Fibroblast of skin of right biceps (primary cell): Measurements from ENCODE around the gene TEX48.

ENCODE experiments used
- DNase-seq: peaks from one replicate; pipeline ENCODE4 v3.0.0-alpha.2; 2013

TEX48 gene

DNA sequence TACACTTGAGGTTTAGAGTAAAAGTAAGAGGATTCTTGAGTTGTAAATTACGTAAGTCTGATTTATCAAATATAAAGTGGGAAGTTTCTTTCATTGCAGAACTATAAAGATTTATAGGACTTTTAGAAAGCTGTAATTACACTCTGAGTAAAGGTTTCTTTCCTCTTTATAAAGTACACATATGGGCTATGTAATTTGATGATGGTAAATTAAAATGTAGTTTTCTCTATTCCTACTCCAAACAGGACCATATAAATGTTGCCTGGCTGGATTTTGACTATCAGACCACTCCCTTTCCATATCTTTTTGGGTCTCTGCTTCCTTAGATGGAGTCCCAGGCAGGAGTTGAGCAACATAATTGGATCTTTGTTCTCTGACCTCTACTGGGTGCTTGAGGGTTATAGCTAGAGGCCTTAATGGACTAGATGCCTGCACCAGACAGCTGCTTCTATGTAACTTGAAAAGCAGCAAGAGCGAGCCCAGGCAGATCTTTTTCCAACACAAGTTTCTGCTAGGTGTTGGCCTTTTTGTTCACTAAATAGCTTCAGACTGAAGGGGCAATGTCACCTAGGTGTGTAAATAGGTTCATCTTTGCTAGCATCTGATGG, 11.4 kb upstream of the TEX48 start:
- DNase-seq, result no peak

GRCh38 chr9:114691956-114692295, 9.9 kb upstream of the TEX48 start:
- no peak for DNase-seq

- DNase-seq, result peak; percentile 97
Observed at GRCh38 chr9:114691046-114691955, 9.3 kb upstream of the TEX48 start.

- DNase-seq, result no peak
Observed at GRCh38 chr9:114690308-114690707, 8.3 kb upstream of the TEX48 start.

GRCh38 chr9:114689813-114690212, 7.8 kb upstream of the TEX48 start:
- no peak for DNase-seq

DNA sequence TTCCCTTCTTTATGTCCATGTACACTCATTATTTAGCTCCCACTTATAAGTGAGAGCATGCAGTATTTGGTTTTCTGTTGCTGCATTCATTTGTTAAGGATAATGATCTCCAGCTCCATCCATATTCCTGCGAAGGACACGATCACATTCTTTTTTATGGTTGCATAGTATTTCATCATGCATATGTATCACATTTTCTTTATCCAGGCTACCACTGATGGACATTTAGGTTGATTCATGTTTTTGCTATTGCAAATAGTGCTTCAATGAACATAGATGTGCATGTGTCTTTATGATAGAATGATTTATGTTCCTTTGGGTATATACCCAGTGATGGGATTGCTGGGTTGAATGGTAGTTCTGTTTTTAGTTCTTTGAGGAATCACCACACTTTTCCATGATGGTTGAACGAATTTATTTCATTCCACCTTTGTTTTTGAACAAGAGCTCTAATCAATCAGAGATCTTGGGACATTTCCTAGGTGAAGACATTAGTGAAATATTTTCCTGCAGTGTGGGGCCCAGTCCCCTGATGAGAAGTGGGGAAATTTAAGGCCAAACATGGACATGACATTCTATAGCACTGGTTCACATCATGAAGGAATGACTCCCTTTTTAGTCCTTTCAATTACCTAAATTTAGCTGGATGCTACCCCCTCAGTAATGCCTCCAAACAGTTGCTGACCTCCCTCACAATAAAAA, 7.1 kb upstream of the TEX48 start:
- peak; percentile 65 for DNase-seq

- DNase-seq, result no peak
Observed at GRCh38 chr9:114688379-114688778, 6.4 kb upstream of the TEX48 start.

DNA sequence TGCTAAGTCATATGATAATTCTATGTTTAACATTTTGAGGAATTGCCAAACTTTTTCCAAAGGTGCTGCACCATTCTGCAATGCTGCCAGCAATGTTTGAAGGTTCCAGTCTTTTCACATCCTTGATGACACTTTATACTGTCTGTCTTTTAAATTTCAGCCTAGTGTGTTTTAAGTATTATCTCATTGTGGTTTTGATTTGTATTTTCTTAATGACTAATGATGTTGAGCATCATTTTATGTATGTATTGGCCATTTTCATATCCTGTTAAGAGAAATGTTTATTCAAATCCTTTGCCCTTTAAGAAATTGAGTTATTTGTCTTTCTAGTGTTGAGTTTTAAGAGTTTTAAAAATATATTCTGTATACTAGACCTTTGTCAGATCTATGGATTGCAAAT, 5.0 kb upstream of the TEX48 start:
- peak; percentile 67 for DNase-seq

DNA sequence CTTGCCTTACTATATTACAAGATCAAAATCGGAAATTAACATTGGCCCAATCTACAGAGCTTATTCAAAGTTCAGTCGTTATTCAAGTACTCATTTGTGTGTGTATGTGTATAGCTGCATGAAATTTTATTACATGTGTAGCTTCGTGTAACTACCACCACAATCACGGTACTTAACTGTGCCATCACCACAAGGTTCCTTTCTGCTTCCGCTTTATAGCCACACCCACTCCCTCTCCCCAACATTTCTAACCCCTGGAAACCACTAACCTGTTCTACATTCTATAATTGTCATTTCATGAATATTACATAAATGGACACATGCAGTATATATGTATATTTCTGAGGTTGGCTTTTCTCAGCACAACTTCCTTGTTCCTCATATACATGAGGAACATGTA, 4.0 kb upstream of the TEX48 start:
- no peak for DNase-seq

DNA sequence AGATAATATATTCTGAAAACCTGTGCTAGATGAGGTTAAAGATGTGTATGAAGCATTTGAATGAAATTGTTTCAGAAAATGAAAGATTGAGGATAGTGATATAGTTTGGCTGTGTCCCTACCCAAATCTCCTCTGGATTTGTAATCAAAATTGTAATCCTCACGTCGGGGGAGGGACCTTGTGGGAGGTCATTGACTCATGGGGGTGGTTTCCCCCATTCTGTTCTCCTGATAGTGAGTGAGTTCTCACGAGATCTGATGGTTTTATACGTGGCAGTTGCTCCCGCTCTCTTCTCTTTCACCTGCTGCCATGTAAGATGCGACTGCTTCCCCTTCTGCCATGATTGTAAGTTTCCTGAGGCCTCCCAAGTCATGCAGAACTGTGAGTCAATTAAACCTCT, 2.0 kb upstream of the TEX48 start:
- DNase-seq, result no peak

GRCh38 chr9:114682846-114683245, 854 bp upstream of the TEX48 start:
- no peak for DNase-seq

GRCh38 chr9:114680259-114681001, 1.6 kb downstream of the TEX48 start:
- no peak for DNase-seq

- no peak for DNase-seq
Observed at GRCh38 chr9:114678795-114679194, 3.2 kb downstream of the TEX48 start.

GRCh38 chr9:114678130-114678529, 3.9 kb downstream of the TEX48 start:
- no peak for DNase-seq

GRCh38 chr9:114677418-114677817, 4.6 kb downstream of the TEX48 start:
- DNase-seq, result peak; percentile 100

- DNase-seq, result no peak
Observed at GRCh38 chr9:114676901-114677300, 5.1 kb downstream of the TEX48 start.

- no peak for DNase-seq
Observed at GRCh38 chr9:114674798-114675540, 7.0 kb downstream of the TEX48 start.

DNA sequence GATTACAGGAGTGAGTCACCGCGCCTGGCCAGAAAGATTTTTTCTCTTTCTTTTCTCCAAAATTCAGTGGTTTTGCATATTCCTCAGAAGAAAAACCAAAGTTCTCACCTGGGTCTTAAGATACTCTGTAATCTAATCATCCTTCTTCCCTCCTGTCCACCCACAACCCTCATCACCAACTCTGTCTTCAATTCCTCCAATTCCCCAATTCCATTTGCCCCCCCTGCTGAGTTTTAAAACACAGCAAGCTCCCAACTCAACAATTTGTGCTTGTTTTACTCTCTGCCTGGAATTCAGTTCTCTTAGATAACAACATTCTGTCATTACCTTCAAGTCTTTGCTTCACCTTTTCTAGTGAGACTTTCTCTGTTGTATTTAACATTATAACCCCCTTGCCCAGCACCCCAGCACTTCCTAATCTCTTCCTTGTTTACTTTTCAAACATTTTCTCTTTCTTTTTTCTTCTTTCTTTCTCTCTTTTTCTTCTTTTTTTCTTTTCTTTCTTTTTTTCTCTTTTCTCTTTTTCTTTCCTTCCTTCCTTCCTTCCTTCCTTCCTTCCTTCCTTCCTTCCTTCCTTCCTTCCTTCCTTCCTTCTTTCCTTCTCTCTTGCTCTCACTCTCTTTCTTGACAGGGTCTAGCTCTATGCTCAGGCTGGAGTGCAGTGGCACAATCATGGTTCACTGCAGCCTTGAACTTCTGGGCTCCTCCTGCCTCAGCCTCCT, 7.8 kb downstream of the TEX48 start:
- no peak for DNase-seq

DNA sequence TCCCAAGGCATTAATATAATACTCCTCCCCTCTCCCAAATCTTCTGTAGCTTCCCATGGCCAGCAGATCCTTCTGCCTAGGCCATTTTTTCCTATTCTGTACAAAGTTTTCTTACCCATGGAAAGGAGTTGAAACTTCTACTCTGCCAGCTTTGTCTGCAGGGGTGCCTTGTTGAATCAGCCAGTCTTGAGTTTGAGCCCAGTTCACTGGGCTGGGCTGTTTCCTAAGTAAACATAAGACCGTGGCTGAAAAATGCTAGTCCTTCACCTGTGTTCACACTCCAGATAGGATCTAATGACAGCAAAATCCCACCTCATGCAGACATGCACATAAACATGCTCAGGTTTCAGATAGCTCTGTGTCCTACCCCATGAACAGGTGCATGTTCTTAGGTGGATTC, 10.4 kb downstream of the TEX48 start:
- no peak for DNase-seq

GRCh38 chr9:114669961-114670360, 12.0 kb downstream of the TEX48 start:
- no peak for DNase-seq

GRCh38 chr9:114668146-114668545, 13.8 kb downstream of the TEX48 start:
- no peak for DNase-seq

DNA sequence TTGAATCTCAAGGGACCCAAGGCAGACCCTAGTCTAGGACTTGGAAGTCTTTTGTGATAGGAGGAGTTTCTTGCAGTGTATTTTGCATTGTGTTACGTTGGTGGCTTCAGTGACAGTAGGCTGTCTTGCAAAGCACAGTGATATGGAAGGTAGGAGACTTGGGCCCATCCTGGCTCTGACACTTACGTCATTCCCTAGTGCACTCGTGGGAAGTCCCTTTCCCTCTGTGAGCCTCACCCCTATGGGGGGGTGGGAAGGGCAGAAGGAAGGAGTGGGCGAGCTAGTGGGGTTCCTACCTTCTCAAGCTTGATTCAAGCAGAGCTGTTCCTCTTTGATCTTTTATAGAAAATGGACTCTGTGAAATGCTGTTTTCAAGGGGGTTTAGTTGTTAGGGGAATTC, 15.1 kb downstream of the TEX48 start:
- no peak for DNase-seq
